NCI-H1930 (cell line): Measurements from ENCODE around the gene COPRS.

ENCODE experiments used
- DNase-seq, 2 experiments: peaks; one replicate each; lab custom pipeline; 2025; lab: John Stamatoyannopoulos, UW

The COPRS gene, protein sequence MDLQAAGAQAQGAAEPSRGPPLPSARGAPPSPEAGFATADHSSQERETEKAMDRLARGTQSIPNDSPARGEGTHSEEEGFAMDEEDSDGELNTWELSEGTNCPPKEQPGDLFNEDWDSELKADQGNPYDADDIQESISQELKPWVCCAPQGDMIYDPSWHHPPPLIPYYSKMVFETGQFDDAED

DNA sequence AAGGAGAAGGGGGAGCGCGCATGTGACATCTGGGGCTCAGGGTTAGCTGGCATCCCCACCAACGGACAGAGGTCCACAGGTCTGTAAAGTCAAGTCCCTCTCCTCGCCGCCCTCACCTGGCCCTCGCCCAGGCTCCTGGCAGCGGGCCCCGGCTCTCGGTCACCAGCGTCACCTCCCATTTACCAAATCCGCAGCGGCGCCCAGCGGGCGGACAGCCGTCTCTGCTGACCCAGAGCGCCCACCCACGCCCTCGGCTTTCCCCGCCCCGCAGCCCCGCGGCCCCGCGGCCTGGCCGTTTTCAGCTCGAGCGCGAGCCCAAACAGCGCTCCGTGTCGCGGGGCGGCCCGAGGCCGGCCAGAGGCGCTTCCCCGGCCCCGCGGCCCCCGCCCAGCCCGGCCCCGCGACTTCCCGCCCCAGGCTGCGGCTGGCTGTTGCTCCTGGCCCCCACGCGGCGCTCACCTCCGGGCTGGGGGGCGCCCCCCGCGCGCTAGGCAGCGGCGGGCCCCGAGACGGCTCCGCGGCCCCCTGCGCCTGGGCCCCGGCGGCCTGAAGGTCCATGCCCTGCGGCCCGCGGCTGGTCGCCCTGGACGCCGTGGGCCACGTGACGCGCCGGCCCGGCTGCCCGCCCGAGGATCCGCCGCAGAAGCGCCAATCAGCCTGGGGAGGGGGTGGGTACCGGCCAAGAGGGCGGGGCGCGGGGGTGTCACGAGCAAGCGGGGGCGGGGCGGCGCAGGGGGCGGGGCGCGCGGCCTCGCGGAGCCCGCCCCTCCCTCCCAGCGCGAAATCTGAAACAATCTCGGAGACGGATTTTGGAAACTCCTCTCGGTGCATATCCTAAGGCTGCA, at the start of gene COPRS:
Gene COPRS (minus strand): TSS at position 603 of the 845 bp plus-strand sequence. CDS start 45 bp downstream, at position 558.
- DNase-seq: peak; percentile 58 to 81

DNA sequence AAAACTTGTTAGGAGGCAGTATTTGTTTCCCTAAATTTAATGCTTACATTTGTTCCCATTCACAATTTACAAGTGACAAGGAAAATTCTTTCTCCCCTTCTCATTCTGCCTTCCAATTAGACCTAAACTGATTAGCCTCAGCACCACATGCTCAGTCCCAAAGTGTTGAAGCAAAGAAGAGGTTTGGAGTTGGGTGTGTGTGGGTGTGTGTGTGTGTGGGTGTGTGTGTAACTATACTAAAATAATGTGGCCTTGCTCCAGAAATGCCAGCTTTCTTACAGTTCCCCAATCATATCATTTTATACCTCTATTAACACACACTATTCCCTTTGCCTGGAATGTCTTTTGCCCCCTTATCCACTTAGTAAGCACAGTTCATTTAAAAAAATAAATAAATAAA, 49.3 kb upstream of the COPRS start:
- no peak for DNase-seq

DNA sequence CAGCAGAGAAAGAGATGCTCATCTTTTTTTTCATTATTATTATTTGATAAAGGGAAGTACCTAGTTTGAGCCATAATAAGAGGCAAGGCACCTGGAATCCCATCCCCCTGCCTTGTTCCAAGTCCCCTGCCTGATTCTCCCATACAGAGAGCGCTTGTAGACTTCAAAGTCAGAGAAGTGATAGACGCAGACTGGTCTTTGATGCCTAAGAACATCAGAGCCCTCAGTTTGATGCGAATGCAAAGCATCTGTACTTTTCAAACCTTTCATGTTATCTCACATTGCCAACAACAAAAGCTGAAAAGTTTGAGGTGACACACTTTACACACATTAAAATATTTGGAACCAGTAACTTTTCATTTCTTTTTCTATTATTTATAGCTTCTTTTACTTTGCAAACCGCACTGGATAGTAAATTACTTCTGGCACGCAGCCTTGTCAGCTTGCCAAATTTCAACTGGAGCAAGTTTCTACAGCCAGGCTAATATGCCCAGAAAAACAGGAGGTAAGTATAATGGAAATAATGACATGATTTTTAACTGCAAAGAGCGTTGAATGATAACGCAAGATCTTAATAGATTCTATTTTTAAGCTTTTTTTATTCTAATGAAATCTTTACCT, 48.4 kb upstream of the COPRS start:
- DNase-seq: no peak

DNA sequence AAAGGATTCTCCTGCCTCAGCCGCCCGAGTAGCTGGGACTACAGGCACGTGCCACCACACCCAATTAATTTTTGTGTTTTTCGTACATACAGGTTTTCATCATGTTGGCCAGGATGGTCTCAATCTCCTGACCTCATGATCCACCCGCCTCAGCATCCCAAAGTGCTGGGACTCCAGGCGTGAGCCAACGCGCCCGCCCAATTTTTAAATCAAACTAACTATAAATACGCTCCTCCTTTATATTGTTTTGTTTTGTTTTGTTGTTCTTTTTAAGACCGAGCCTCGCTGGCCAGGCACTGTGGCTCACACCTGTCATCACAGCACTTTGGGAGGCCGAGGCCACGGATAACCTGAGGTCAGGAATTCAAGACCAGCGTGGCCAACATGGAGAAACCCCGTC, 44.4 kb upstream of the COPRS start:
- DNase-seq: no peak

DNA sequence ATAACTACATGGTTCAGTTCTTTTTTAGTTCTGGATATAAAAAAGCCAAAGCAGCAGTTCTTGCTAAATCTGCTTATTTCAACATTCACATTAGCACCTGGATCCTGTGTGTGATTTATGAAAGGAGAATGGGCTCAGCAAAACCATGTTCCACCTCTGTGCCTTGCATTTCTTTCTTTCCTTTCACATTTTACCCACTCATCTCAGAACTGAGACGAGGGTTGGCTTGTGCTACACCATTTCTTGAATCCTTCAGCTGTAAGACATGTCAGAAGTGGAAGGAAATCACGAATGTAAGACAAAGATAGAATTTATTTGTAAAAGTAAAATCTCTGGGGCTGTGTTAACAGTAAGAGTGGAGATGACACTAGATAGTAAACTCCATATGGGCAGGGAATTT, 43.6 kb upstream of the COPRS start:
- DNase-seq: no peak

DNA sequence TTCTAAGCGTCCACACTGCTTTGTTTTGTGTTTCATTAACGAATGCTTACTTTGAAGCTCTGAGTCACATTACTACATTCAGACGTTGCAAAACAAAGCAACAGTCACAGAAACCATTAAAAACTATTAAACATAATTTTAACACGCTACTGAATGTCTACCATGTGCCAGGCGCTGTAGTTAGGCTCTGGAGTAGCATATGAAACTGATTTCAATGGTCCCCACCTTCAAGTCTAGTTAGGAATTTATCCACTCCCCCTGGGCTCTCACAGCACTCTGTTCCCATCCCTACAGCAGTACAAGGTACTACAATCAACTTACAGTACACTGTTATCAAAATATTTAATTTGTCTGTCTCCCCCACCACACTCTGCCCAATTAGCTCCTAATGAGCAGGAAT, 41.8 kb upstream of the COPRS start:
- no peak for DNase-seq

DNA sequence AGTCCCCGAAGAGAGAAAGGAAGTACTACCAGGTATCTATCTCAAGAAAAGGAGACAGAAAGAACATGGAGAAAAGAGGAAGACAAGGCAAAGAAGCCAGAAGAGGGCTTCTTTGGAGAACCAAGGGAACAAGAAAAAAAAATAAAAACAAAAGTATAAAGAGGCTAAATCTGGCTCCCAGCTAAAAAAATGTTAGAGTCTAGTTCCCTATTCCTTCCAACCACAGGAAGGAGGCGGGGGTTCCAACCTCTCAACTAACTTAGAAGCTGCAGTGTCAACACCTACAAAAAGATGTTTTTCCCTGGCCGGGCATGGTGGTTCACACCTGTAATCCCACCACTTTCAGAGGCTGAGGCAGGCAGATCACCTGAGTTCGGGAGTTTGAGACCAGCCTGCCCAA, 29.1 kb upstream of the COPRS start:
- DNase-seq: no peak

DNA sequence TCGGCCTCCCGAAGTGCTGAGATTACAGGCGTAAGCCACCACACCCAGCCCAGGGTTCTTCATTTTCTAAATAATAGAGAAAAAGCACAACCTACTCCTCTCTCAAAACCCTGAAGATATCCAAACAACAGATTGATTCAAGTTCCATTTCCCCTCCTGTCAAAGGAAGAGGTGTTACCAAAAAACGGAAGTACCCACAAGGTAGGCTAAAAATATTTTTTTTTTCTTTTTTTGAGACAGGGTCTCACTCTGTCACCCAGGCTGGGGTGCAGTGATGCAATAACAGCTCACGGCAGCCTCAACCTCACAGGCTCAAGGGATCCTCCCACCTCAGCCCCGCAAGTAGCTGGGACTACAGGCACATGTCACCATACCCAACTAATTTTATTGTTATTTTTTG, 23.5 kb upstream of the COPRS start:
- DNase-seq: no peak

DNA sequence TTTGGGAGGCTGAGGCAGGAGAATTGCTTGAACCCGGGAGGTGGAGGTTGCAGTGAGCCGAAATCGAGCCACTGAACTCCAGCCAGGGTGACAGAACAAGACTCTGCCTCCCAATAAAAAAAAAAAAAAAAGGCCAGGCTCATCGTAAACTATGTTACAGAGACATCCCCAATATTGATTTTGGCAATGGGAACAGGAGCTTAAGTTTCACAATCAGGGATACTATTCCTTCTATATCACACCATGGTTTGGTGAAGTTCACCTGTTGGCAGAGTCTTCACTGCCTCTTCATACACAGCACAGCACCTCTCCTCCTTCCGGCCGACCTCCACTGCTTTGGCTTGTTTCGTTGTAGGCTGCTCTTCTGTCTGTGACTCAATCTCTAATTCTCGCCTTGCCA, 21.3 kb upstream of the COPRS start:
- DNase-seq: no peak

DNA sequence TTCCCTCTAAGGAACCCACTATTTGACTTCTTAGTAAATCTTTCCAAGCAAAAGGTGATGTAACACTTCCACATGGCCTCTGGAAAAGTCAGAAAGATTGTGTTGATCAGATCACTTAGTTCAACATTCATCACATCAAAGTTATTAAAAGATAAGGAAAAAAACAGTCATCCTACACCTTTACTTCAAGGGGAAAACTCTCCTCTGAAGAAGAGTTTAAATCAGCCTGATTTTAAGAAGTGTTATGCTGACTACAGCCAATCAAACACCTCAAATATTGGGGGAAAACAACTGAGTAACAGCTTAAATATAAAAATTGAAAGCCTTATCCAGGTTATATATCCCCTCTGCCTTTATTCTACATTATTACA, 19.6 kb upstream of the COPRS start:
- DNase-seq: no peak

DNA sequence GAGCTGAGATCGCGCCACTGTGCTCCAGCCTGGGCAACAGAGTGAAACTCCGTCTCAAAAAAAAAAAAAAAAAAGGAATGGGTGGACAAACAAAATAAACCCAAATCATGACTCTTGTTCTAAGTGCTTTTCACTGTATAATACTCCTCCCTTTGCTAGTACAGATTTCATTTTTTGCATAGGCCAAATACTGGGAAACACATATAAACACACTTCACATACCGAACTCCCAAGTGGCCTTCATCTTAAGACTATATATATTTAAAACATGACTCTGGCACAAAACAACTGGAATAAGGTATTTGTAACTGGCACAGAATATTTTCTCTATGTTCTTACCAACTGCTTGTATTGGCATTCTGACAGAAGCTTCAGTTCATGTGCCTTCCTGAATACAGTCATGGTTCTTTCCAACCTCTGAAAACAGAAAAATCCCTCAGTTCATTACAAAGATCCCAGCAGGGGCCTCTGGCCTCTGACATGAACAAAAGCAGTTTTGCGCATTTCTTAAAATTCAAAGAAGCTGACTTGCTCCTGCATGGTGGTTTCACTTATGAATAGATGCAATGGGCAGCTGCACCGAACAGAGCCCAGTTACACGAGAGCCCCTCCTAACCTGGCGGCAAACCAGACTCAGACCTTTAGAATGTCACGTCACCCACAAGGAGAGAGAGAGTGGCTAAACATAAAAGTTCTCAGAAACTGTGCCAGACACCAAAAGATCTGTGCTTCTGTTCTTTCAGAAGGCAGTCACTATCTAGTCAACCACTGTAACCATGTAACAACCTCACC, 19.1 kb upstream of the COPRS start:
- DNase-seq: no peak

DNA sequence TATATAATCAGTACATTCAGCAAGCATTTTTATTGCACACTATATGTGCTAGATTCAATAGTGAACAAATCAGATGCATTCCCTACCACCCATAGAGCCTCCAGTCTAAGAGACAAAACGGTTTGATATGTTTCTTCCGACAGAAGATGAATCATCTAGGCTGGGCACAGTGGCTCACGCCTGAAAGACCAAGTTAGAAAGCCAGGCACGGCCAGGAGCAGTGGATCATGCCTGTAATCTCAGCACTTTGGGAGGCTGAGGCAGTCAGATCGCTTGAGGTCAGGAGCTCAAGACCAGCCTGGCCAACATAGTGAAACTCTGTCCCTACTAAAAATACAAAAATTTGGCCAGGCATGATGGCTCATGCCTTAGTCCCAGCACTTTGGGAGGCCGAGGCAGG, 18.3 kb upstream of the COPRS start:
- DNase-seq: no peak

DNA sequence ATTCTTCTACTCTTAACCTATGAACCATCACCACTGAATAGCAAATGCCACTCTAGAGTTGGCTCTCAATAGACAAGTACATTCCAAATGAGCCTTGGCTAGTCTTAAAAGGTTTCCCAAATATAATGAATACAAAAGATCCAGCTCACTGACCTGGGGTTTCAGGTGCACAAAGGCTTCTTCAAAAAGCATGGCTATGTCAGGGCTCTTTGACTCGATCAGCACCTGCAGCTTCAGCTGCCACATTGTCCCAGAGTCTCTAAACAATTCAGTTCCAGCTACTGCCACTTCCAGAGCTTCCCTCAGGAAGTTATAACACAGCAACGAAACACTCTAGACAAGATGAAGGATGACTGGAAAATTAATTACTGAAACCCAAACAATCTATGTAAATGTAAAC, 16.0 kb upstream of the COPRS start:
- DNase-seq: no peak

DNA sequence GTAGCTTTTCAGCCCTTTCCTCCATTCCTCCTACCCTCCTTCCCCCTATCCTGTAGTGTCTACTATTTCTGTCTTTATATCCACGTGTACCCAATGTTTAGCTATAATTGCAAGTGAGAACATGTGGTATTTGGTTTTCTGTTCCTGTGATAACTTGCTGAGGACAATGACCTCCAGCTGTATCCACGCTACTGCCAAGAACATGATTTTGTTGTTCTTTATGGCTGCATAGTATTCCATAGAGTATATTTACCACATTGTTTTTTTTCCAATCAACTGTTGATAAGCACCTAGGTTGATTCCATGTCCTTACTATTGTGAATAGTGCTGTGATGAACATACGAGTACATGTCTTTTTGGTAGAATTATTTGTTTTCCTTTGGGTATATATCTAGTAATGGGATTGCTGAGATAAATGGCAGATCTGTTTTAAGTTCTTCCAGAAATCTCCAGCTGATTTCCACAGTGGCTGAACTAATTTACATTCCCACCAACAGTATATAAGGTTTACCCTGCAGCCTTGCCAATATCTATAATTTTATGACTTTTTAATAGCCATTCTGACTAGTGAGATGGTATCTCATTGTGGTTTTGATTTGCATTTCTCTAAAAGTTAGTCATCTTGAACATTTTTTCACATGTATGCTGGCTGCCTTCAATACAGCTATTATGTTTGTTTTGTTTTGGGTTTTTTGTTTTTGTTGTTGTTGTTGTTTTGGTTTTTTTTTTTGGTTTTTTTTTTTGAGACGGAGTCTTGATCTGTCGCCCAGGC, 10.9 kb upstream of the COPRS start:
- DNase-seq: no peak

DNA sequence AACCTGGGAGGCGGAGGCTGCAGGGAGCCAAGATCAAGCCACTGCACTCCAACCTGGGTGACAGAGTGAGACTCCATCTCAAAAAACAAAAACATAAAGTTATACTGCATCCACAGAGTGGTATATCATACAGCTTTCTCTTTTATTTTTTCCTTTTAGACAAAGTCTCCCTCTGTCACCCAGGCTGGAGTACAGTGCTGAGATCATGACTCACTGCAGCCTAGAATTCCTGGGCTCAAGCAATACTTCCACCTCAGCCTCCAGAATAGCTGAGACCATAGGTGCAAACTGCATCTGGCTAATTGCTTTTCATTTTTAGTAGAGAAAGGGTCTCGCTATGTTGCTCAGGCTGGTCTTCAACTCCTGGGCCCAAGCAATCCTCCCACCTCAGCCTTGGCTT, 10.0 kb upstream of the COPRS start:
- DNase-seq: no peak

DNA sequence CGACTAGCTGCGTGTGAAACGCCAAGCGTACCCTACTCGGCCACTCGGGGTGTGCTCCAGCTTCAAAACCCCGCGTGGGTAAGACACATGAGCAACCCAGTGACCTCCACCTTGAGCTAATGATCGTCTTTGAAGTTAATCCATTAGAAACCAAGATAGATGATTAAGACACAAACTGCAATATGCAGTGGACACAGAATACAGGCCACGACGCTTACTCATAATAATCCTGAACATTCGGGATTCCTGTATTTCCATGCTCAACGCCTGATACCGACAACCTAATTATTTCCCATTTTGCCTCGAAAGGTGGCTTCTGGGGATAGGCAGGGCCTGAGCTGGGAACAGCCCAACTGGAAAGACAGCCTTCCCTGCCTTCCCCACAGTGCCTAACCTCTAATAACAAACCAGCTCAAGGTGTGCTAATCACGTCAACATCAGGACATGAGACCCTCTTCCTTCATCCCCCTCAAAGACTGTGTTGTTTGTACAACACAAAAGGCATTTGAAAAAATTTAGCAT, 504 bp upstream of the COPRS start:
- no peak for DNase-seq

DNA sequence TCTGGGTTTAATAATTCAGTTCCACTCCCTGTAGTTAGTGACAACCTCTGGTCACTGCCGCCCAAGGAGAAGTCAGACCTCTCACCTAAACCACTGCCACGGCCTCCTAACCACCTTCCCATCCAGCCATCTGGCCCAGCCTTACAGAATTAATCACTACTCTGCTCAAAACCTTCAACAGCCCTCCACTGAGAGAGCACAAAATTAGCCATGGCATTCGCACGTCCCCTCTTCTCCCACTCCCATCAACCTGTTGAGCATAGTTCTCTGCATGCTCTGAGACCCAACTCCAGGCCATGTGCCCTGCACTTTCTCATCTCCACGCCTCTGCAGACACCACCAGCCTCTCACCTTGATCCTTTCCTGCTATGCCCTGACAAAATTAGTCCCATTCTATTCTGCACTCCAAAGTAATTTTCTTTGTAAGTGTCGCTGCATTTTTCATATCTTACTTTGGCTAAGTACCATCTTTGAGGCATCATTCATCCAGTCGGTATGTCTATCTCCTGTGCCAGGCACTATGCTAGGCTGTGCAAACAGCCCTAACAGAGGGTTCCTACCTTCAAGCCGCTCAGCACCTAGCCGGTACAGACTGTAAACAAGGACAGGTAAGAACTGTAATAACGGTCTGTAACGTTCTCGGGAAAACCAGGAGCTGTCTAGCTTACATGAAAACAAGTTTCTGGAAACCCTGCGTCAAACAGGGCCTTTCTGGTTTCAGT, 963 bp downstream of the COPRS start:
- no peak for DNase-seq

DNA sequence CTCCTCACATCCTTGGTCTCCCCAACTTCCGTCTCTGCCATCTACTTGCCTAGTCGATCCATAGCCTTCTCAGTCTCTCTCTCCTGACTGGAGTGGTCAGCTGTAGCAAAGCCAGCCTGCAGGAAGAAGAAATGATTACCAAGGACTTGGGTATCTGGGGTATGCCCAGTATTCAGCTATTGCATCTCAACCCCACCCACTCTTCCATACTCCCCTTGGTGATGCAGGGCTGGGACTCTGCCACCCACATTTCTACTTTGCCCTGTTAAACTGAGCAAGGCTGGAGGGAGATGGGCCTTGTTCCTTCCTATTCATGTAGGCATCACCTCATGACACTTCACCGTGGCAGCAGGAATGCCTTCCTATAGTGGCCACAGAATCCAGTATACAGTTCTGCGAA, 2.3 kb downstream of the COPRS start:
- DNase-seq: no peak

DNA sequence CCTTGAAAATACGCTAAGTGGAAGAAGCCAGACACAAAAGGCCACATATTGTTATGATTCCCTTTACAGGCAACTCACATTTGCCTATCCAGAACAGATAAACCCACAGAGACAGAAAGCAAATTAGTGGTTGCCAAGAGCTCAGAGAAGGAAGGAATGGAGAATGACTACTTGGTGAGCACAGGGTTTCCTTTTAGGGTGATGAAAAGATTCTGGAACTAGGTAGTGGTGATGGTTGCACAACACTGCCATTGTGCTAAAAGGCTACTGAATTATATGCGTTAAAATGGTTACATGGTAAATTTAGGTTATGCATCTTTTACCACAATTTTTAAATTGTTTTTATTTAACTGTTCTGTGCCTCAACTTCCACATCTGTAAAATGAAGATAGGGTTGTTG, 4.4 kb downstream of the COPRS start:
- DNase-seq: no peak

DNA sequence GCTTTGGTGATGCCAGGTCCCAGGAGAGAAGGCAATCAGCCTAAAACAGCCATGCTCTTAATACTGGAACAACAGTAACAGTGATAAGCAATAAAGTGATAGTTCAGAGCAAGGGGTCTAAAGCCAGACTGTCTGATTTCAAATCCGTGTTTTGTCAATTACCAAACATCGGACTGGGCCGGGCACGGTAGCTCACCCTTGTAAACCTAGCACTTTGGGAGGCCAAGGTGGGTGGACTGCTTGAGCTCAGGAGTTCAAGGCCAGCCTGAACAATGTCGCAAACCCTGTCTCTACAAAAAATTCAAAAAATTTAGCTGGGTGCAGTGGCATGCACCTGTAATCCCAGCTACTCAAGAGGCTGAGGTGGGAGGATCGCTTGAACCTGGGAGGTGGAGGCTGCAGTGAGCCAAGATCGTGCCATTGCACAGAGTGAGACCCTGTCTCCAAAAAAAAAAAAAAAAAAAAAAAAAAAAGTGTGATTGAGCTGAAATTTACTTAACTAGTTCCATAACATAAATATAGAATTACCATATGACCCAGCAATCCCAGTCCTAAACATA, 5.1 kb downstream of the COPRS start:
- no peak for DNase-seq

DNA sequence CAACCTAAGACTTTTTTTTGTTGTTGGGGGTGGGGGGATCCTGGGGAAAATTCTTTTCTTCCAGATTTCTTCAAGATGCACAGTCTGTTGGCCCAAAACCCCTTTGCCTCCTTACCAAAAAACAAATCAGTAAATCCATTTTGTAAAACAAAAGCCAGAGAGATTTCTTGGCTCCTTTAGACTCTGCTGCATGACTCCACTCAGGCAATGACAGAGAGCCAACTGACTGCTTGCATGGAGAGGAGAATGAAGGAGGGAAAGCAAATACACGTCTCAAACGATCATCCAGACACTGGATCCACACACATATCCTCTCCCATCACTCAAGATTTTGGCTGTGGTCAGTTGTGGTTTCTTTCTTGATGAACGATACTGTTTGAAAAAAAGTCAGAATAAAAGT, 13.8 kb downstream of the COPRS start:
- DNase-seq: no peak
